ENCODE results near the gene PODNL1.

Gene PODNL1

GRCh38 chr19:13951799-13952153 is 13.6 kb upstream of the PODNL1 start:
- TF ChIP-seq TAF1 (IDR thresholded peaks at IDR 0.05; ENCODE audit: borderline replicate concordance, insufficient read depth, low read length) (no peak), FOXP2 (optimal IDR thresholded peaks at IDR 0.05; ENCODE audit: borderline replicate concordance, extremely low read depth, extremely low read length, insufficient read depth) (no peak), SIN3A (IDR thresholded peaks at IDR 0.05; ENCODE audit: borderline replicate concordance, insufficient read depth, low read length) (no peak), POLR2AphosphoS5 (IDR thresholded peaks at IDR 0.05; ENCODE audit: low read depth, low read length) (no peak), REST (IDR thresholded peaks at IDR 0.05; ENCODE audit: insufficient read depth in 1 of 2, low read depth in 2 of 2, low read length in 2 of 2) (no peak)

- TF ChIP-seq FOXP2 (optimal IDR thresholded peaks at IDR 0.05; ENCODE audit: borderline replicate concordance, extremely low read depth, extremely low read length, insufficient read depth) (no peak), SIN3A (IDR thresholded peaks at IDR 0.05; ENCODE audit: borderline replicate concordance, insufficient read depth, low read length) (no peak), POLR2AphosphoS5 (IDR thresholded peaks at IDR 0.05; ENCODE audit: low read depth, low read length) (no peak), REST (IDR thresholded peaks at IDR 0.05; ENCODE audit: insufficient read depth in 1 of 2, low read depth in 2 of 2, low read length in 2 of 2) (no peak), TAF1 (IDR thresholded peaks at IDR 0.05; ENCODE audit: borderline replicate concordance, insufficient read depth, low read length) (no peak)
Measured at GRCh38 chr19:13951043-13951442, 12.8 kb upstream of the PODNL1 start.

GRCh38 chr19:13946414-13946813 is 8.2 kb upstream of the PODNL1 start:
- no peak for TF ChIP-seq SIN3A (IDR thresholded peaks at IDR 0.05; ENCODE audit: borderline replicate concordance, insufficient read depth, low read length)
- no peak for TF ChIP-seq POLR2AphosphoS5 (IDR thresholded peaks at IDR 0.05; ENCODE audit: low read depth, low read length)
- TF ChIP-seq REST (IDR thresholded peaks at IDR 0.05; ENCODE audit: insufficient read depth in 1 of 2, low read depth in 2 of 2, low read length in 2 of 2), result no peak

GRCh38 chr19:13942023-13942684 is 3.9 kb upstream of the PODNL1 start:
- TF ChIP-seq POLR2AphosphoS5 (IDR thresholded peaks at IDR 0.05; ENCODE audit: low read depth, low read length), result no peak

GRCh38 chr19:13937479-13938300 is 527 bp downstream of the PODNL1 start:
- TF ChIP-seq POLR2AphosphoS5 (IDR thresholded peaks at IDR 0.05; ENCODE audit: low read depth, low read length) (no peak), REST (IDR thresholded peaks at IDR 0.05; ENCODE audit: insufficient read depth in 1 of 2, low read depth in 2 of 2, low read length in 2 of 2) (no peak), TAF1 (IDR thresholded peaks at IDR 0.05; ENCODE audit: borderline replicate concordance, insufficient read depth, low read length) (no peak), SIN3A (IDR thresholded peaks at IDR 0.05; ENCODE audit: borderline replicate concordance, insufficient read depth, low read length) (no peak), FOXP2 (optimal IDR thresholded peaks at IDR 0.05; ENCODE audit: borderline replicate concordance, extremely low read depth, extremely low read length, insufficient read depth) (no peak)
